Tongue (tissue), 1 donor: Measurements from ENCODE around the gene KCNK5. TPM values are rescaled to one million over a fixed set of nuclear protein-coding genes. Genes with fewer than 3 reads are reported as not detected.

ENCODE experiments used
- total RNA-seq: library from RNA; depleted of rRNA; stranded (reverse); fragments of >200 nt; gene quantifications from one replicate; pipeline ENCODE4 v1.2.3, GENCODE V29; 2014

Gene KCNK5
- total RNA-seq, 1 donor from 2014 or later, result 6.1 TPM

Other genes starting within 250 kb of the KCNK5 start
- gene GLP1R, start 180.7 kb downstream of the KCNK5 start, total RNA-seq, result 0.72 TPM
- 12.3 TPM for gene SAYSD1, start 114.3 kb downstream of the KCNK5 start, total RNA-seq
- gene KCNK17, start 84.9 kb upstream of the KCNK5 start, total RNA-seq, result 0.62 TPM
- not detected for gene KCNK16, start 93.2 kb upstream of the KCNK5 start, total RNA-seq